ENCODE results near the gene GMEB2. TPM values are rescaled to one million over a fixed set of nuclear protein-coding genes. Genes with fewer than 3 reads are reported as not detected.
"Not testable (repeated sequence)": the region's sequence is repeated elsewhere in the genome, so short reads cannot be mapped to it uniquely, and the experiment has no call there.

Gene GMEB2
- total RNA-seq, 1 experiment from 2014 or later: 19.7 TPM

DNA sequence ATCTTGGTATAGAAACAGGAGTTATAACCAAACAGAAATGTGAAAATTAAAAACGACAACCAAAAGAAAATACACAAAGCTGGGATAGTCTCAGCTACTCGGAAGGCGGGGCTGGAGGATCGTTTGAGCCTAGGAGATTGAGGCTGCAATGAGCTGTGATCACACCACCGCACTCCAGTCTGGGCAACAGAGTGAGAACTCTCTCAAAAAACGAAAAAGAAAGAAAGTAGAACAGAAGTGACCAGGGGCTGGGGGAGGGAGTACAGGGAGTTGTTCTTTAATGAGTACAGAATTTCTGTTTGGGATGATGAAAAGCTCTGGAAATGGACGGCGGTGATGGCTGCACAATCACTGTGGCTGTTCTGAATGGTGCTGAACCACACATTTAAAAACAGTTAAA lies 5.9 kb downstream of the GMEB2 start:
- DNase-seq (ENCODE audit: low spot score): no peak
- in situ Hi-C loops (cut with HindIII; ENCODE audit: low sequenced_read_pairs): no loop called here

GRCh38 chr20:63619505-63619904 lies 7.4 kb downstream of the GMEB2 start:
- DNase-seq (ENCODE audit: low spot score): no peak
- in situ Hi-C loops (cut with HindIII; ENCODE audit: low sequenced_read_pairs): no loop called here

DNA sequence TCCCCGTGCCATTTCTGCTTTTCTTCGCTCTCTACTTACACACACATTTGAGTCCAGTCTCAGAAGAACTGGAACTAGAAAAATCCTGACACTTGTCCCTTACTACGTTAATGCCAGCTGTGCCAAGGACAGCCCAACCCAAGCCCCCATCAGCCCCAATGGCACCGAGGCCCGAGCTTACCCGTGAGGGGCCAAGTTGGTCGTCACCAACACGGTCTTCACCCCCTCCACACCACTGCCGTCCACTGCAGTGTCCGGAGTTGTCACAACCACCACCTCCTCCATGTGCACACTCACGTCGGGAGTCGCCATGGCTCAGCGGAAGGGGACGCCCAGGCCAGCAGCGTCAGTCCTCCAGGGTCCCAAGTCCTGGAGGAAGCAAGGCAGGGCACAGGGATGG lies 7.8 kb downstream of the GMEB2 start:
- in situ Hi-C loops (cut with HindIII; ENCODE audit: low sequenced_read_pairs): no loop called here
- DNase-seq (ENCODE audit: low spot score): no peak

- DNase-seq (ENCODE audit: low spot score): peak; percentile 40
- in situ Hi-C loops (cut with HindIII; ENCODE audit: low sequenced_read_pairs): no loop called here
These were observed 8.5 kb downstream of the GMEB2 start for GRCh38 chr20:63618291-63618980.

DNA sequence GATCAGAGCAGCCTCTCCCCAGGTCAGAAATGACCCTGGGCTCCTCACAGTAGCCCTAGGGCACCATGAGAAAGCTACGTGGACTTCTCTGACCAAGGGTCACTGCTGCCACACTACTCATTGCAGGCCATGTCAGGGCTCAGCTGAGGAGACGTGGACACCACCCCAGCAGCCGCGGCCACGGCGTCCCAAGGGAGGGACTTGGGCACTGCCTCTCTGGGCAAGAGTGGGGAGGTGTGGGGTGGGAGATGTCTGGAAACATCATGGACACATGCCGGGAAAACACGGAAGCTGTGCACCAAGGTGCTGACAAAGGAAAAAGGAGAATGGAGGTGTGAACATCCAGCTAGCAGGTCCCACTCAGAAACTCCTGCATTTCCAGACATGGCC lies 9.0 kb downstream of the GMEB2 start:
- DNase-seq (ENCODE audit: low spot score): no peak
- in situ Hi-C loops (cut with HindIII; ENCODE audit: low sequenced_read_pairs): no loop called here

- in situ Hi-C loops (cut with HindIII; ENCODE audit: low sequenced_read_pairs): no loop called here
- peak; percentile 76 for DNase-seq (ENCODE audit: low spot score)
These were observed 9.6 kb downstream of the GMEB2 start for GRCh38 chr20:63617092-63617875.

DNA sequence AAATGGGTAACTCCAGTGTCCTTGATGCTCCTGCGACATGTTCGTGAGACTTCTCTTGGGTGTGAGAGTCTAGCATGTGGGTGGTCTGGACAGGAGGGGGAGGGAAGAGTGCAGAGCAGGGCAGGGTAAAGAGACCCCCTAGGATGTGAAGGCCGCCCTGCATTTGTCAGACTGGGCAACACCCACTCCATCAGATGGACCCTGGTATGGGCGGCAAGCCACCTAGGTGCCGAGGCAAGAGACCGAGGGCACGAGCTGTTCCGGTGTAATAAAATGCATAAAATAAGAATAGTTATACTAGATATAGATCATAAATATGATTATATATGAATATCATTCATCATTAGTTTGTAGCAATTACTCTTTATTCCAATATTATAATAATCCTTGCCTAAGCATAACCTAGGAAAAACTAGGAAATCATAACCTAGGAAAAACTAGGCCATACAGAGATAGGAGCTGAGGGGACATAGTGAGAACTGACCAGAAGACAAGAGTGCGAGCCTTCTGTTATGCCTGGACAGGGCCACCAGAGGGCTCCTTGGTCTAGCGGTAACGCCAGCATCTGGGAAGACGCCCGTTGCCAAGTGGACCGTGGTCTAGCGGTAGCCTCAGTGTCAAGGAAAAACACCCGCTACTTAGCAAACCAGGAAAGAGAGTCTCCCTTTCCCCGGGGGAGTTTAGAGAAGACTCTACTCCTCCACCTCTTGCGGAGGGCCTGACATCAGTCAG lies 12.9 kb downstream of the GMEB2 start:
- DNase-seq (ENCODE audit: low spot score); in situ Hi-C loops (cut with HindIII; ENCODE audit: low sequenced_read_pairs): not testable (repeated sequence)

DNA sequence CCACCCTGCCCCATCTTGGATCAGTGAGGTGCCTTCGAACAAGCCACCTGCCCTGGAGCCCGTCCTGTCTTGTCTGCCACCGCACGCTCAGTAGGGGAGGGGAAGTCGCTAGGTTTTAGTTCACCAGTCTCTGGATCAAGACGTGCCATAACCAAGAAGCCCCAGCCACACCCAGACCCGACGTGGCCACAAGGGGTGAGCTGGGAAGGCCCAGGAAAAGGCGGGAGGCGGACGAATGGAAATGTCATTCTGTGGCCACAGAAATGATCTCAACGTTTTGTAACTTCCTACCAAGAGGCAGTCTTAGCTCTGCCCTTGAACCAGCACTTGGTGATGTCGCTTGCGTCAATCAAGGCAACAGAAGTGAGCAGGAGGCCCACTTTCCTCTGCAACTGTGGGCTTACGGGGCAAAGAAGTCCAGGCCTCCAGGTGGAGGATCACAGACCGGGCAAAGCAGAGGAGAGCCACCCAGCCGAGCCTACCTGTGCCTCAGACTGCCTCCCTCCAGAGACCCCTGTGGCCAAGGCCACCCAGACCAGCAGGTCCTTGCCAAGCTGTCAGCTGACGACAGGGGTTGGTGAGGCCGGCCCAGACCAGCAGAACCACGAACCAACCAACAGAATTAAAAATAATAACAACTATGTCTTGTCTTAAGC lies 14.5 kb downstream of the GMEB2 start:
- in situ Hi-C loops (cut with HindIII; ENCODE audit: low sequenced_read_pairs): no loop called here
- no peak for DNase-seq (ENCODE audit: low spot score)

DNA sequence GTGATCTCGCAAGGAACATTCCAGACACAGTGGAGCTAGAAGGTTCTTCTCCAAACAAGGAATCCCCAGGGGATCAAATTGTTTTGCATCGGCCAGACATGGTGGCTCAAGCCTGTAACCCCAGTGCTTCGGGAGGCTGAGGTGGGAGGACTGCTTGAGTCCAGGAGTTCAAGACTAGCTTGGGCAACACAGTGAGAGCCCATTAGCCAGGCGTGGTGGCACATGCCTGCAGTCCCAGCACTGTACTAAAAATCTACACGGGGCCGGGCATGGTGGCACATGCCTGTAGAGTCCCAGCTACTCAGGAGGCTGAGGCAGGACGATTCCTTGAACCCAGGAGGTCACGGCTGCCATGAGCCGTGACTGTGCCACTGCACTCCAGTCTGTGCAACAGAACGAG lies 15.3 kb downstream of the GMEB2 start:
- in situ Hi-C loops (cut with HindIII; ENCODE audit: low sequenced_read_pairs): no loop called here
- no peak for DNase-seq (ENCODE audit: low spot score)

- in situ Hi-C loops (cut with HindIII; ENCODE audit: low sequenced_read_pairs): no loop called here
These were observed 16.1 kb downstream of the GMEB2 start for GRCh38 chr20:63610581-63611435.

GRCh38 chr20:63606686-63607085 lies 20.2 kb downstream of the GMEB2 start:
- in situ Hi-C loops (cut with HindIII; ENCODE audit: low sequenced_read_pairs): no loop called here
- no peak for DNase-seq (ENCODE audit: low spot score)

More at GRCh38 chr20:63610581-63611435, 16.1 kb downstream of the GMEB2 start:
- no peak for DNase-seq (ENCODE audit: low spot score)

- in situ Hi-C loops (cut with HindIII; ENCODE audit: low sequenced_read_pairs): no loop called here
- DNase-seq (ENCODE audit: low spot score): no peak
These were observed 24.6 kb downstream of the GMEB2 start for GRCh38 chr20:63602321-63602720.

GRCh38 chr20:63601679-63602078 lies 25.2 kb downstream of the GMEB2 start:
- in situ Hi-C loops (cut with HindIII; ENCODE audit: low sequenced_read_pairs); DNase-seq (ENCODE audit: low spot score): not testable (repeated sequence)

DNA sequence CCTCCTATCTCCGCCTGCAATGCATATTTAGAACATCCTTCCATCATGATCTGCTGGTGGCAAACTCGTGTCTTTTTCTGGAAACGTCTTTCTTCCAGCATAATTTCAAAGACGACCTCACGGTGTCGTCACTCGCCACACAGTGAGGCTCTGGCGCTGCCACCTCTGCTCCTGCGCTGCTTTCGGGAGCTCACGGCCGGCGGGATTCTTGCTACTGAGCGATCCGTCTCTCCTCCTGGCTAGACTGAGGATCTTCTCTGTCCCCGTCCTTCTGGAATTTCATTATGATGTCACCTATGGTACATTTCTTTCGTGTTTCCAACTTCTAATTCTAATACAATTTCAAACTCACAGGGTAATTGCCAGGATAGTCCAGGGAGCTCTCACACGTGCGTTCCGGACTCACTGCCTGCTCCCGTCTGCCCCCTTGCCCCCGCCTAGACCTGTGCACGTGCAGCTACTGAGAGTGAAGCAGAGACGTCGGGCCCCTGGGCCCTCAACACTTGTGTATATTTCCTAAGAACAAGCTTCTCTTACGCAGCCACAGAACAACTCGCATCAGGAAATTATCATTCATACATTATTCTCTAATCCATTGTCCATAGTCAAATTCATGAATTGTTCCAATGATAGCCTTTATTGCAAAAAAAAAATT lies 27.4 kb downstream of the GMEB2 start:
- no peak for DNase-seq (ENCODE audit: low spot score)
- in situ Hi-C loops (cut with HindIII; ENCODE audit: low sequenced_read_pairs): no loop called here

DNA sequence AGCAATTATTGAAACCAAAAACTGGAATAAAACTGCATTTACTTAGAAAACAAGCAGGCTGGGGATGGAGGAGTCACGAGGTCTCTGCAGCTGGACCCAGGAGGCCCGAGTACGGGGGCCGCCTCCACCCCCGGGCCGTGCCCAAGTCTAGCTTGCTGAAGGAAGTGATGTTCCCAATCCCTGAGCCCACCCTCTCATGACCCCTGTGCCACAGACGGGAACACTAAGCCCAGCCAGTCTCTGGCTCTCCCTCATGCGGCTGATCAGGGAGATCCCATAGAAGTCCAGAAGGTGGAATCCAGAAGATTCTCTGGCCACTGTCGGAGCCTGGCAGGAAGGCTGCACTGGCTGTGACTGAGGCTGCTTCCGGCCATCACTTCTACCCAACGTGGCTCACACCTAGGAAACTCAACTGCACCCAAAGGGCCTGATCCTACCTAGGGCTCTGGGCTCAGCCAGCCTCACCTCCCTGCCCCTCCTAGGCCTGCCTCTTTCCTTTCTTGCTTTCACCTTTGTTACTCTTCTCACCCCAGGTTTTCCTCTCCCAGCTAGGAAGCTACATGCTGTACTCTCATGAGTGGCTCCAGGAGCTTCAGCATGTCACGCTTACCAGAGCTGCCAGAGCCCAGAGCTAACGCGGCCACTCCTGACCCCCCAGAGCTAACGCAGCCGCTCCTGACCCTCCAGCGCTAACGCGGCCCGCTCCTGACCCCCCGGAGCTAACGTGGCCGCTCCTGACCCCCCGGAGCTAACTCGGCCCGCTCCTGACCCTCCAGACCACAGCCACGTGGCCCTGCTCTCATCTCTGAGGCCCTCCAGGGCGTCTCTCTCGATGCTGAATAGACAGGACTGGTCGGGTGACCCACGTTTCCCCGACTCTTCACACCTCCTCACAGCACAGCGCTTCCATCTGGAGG lies 28.2 kb downstream of the GMEB2 start:
- in situ Hi-C loops (cut with HindIII; ENCODE audit: low sequenced_read_pairs): no loop called here
- DNase-seq (ENCODE audit: low spot score): no peak

DNA sequence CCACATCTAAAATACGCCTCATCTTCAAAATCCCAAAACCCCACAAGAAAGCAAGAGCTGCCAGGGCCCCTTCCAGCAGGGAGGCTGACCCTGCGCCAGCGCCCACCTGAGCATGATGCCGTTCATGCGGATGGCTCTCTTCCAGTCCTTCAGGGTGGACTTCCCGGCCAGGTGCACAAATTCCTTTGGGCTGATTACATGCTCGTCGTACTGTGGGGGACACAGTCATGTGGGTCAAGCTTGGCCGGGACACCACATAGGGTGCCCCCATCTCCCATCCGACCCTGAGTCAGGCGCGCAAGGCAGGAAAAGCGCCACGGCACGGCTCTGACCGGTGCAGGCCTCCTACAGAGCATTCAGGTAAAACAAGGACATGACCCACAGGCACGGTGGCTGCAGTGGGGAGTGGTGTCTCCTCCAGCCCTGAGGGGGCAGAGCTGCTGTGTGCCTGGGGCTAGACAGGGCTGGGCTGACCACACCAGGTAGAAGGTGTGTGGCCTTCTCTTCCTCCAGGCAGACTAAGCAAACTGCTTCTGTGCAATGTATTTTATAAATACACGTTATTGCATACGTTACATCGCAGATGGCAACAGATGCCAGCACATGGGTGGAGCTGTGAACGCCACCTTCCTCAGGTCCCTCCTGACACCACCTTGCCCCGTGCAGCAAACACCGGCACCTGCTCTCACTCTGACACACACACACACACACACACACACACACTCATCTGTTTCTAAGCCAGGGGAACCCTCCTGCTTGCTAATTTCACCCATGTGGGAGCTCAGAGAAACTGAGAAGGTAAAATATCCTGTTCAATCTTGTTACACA lies 29.0 kb downstream of the GMEB2 start:
- no peak for DNase-seq (ENCODE audit: low spot score)
- in situ Hi-C loops (cut with HindIII; ENCODE audit: low sequenced_read_pairs): no loop called here

Measured in G401 (cell line).